GM18505 (cell line): ENCODE data around the gene BANF2.

Experiments
- ATAC-seq: cut with Tn5 transposase; IDR thresholded peaks from one replicate; pipeline ENCODE4 v1.9.1; 2021; ENCODE audit not compliant: unreplicated experiment
- POLR2A ChIP-seq: IDR thresholded peaks from 4 replicates; pipeline ENCODE4 v1.6.1; 2011; ENCODE audit warnings: borderline replicate concordance; ENCODE audit not compliant: insufficient read depth, insufficient read length; ENCODE audit errors: extremely low read depth

The BANF2 gene

GRCh38 chr20:17671011-17671410 is 28.8 kb upstream of the BANF2 start:
- ATAC-seq, result no peak
- TF ChIP-seq POLR2A, result no peak

- no peak for TF ChIP-seq POLR2A
These were observed 28.2 kb upstream of the BANF2 start for GRCh38 chr20:17671565-17671964.

GRCh38 chr20:17673084-17673483 is 26.7 kb upstream of the BANF2 start:
- no peak for ATAC-seq
- no peak for TF ChIP-seq POLR2A

More at GRCh38 chr20:17671565-17671964, 28.2 kb upstream of the BANF2 start:
- ATAC-seq, result no peak

GRCh38 chr20:17674722-17675518 is 24.8 kb upstream of the BANF2 start:
- TF ChIP-seq POLR2A, result no peak
- ATAC-seq, result no peak

GRCh38 chr20:17675519-17676377 is 24.0 kb upstream of the BANF2 start:
- TF ChIP-seq POLR2A, result no peak
- ATAC-seq, result no peak

- TF ChIP-seq POLR2A, result no peak
- ATAC-seq, result no peak
These were observed 23.4 kb upstream of the BANF2 start for GRCh38 chr20:17676378-17676759.

- no peak for ATAC-seq
- no peak for TF ChIP-seq POLR2A
These were observed 22.8 kb upstream of the BANF2 start for GRCh38 chr20:17676942-17677341.

GRCh38 chr20:17678295-17678694 is 21.5 kb upstream of the BANF2 start:
- TF ChIP-seq POLR2A, result no peak
- no peak for ATAC-seq

GRCh38 chr20:17678886-17679285 is 20.9 kb upstream of the BANF2 start:
- ATAC-seq, result no peak
- TF ChIP-seq POLR2A, result no peak

GRCh38 chr20:17679941-17680835 is 19.6 kb upstream of the BANF2 start:
- no peak for TF ChIP-seq POLR2A
- ATAC-seq, result no peak

- peak; percentile 40 for ATAC-seq
- peak; percentile 44 for TF ChIP-seq POLR2A
These were observed 18.7 kb upstream of the BANF2 start for GRCh38 chr20:17680836-17681725.

- TF ChIP-seq POLR2A, result no peak
- ATAC-seq, result peak; percentile 12
These were observed 18.1 kb upstream of the BANF2 start for GRCh38 chr20:17681726-17682102.
